Measurements from ENCODE around the gene MBNL1. TPM values are rescaled to one million over a fixed set of nuclear protein-coding genes. Genes with fewer than 3 reads are reported as not detected.

Gene MBNL1
- total RNA-seq, 1 donor from 2014 or later = 69.4 TPM

DNA sequence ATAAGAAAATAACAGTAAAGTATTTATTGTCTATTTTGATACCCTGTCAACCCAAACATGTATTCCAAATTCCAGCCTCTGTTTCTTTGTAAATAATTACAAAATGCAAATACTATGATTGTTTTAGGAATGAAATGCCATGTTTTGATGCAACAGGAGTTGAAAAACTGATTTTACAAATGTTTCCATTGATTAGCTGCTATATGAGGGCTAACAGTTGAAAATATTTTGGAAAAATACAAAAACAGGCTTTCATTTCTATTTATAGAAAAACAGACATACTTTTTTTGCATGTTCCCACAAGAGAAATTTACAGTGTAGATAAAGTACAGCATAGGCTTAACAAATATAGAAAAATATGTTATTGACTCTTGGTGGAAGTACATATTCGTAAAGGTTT lies 20.0 kb downstream of the MBNL1 start:
- H3K27me3 Mint-ChIP-seq = no peaks in the 10 kb centered on the region
- DNase-seq (ENCODE audit: extremely low spot score, unreplicated experiment) = no peak
- H3K4me3 Mint-ChIP-seq = no peak overlapping the region
- H3K9me3 Mint-ChIP-seq = no peaks in the 10 kb centered on the region
- TF ChIP-seq, protein P1, sequence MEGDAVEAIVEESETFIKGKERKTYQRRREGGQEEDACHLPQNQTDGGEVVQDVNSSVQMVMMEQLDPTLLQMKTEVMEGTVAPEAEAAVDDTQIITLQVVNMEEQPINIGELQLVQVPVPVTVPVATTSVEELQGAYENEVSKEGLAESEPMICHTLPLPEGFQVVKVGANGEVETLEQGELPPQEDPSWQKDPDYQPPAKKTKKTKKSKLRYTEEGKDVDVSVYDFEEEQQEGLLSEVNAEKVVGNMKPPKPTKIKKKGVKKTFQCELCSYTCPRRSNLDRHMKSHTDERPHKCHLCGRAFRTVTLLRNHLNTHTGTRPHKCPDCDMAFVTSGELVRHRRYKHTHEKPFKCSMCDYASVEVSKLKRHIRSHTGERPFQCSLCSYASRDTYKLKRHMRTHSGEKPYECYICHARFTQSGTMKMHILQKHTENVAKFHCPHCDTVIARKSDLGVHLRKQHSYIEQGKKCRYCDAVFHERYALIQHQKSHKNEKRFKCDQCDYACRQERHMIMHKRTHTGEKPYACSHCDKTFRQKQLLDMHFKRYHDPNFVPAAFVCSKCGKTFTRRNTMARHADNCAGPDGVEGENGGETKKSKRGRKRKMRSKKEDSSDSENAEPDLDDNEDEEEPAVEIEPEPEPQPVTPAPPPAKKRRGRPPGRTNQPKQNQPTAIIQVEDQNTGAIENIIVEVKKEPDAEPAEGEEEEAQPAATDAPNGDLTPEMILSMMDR (conservative IDR thresholded peaks at IDR 0.05) = no peak
- no peak overlapping the region for H3K27ac Mint-ChIP-seq
- peaks cover 20% of the 10 kb centered on the region for H3K4me1 Mint-ChIP-seq (ENCODE audit: unreplicated experiment)
- H3K36me3 Mint-ChIP-seq = peaks cover 4% of the 10 kb centered on the region

DNA sequence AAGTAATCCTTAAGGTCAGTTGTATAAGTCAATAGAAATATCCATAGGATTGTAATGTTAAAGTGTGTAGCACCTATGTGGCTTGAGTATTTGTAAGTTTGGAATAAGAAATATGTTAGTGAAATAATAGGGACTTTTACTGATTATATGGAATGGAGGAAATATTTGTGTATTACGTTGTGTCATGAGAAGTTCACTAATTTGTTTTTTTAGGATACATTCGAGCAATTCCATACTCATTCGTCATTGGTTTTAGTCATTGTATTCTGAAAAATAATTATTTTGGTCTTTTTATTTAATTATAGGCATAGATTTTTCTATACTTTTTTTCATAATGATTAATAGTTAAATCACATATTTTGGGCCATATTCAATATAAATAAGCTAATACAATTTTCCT lies 21.0 kb downstream of the MBNL1 start:
- Mint-ChIP-seq H3K27me3 (no peaks in the 10 kb centered on the region), H3K27ac (no peak overlapping the region), H3K4me3 (no peak overlapping the region), H3K4me1 (ENCODE audit: unreplicated experiment) (peaks cover 18% of the 10 kb centered on the region), H3K36me3 (peaks cover 4% of the 10 kb centered on the region), H3K9me3 (no peaks in the 10 kb centered on the region)
- TF ChIP-seq, protein P1 (conservative IDR thresholded peaks at IDR 0.05) = no peak
- no peak for DNase-seq (ENCODE audit: extremely low spot score, unreplicated experiment)

DNA sequence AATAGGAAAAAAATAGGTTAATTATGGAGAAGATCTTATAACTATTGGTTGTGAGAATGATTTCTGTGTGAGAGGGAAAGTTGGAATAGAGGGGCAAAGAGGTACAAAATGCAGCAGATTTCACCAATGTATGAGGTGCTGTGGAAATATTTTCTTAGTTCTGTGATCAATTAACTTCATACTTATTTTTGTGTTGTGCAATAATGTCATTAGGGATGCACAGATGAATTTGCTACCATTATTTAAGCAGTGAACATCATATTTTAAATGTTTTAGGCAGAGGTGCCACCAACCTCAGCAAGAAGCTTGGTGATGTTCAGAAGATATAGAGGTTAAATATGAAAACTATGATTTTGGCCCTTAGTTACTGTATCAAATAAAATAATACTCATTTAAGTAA lies 21.6 kb downstream of the MBNL1 start:
- no peak overlapping the region for H3K27ac Mint-ChIP-seq
- TF ChIP-seq, protein P1 (conservative IDR thresholded peaks at IDR 0.05) = no peak
- peaks cover 15% of the 10 kb centered on the region for H3K4me1 Mint-ChIP-seq (ENCODE audit: unreplicated experiment)
- DNase-seq (ENCODE audit: extremely low spot score, unreplicated experiment) = no peak
- H3K36me3 Mint-ChIP-seq = no peaks in the 10 kb centered on the region
- H3K9me3 Mint-ChIP-seq = no peaks in the 10 kb centered on the region
- no peak overlapping the region for H3K4me3 Mint-ChIP-seq
- no peaks in the 10 kb centered on the region for H3K27me3 Mint-ChIP-seq

DNA sequence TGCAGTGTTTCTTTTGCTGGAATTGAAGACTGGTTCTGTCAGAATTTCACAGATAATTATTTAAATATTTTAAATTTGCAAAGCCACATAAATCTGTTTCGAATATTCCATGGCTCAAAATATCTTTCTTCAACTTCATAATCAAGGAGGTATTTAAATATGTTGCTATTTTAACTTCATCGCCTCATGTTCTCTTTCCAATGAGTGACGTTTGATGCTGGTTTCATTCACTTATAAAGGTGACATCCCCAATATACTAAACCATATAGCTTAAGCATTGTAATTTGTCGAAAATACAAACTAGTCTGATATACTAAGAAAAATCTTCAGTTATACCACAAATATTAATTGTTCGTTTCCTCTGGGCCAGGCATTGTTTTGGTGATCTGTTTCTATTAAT lies 22.5 kb downstream of the MBNL1 start:
- Mint-ChIP-seq H3K36me3 (no peaks in the 10 kb centered on the region), H3K9me3 (no peaks in the 10 kb centered on the region), H3K27me3 (no peaks in the 10 kb centered on the region), H3K4me1 (ENCODE audit: unreplicated experiment) (peaks cover 23% of the 10 kb centered on the region), H3K27ac (no peak overlapping the region), H3K4me3 (no peak overlapping the region)
- DNase-seq (ENCODE audit: extremely low spot score, unreplicated experiment) = no peak
- TF ChIP-seq, protein P1 (conservative IDR thresholded peaks at IDR 0.05) = no peak

DNA sequence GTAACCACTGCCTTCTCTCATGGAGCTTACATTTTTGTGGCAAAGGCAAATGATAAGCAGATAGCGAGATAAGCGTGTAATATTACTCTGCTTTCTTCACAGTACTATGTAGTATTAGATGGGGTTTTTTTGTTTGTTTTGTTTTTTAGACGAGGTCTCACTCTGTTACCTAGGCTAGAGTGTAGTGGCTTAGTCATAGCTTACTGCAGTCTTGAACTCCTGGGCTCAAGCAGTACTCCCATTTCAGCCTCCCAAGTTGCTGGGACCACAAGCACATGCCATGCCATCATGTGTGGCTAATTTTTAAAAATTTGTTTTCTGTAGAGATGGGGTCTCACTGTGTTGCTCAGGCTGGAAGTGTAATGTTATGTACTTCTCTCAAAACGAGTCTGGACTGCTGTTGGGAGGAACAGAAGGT lies 22.9 kb downstream of the MBNL1 start:
- no peaks in the 10 kb centered on the region for H3K9me3 Mint-ChIP-seq

More for the DNA sequence above, 22.9 kb downstream of the MBNL1 start:
- no peak overlapping the region for H3K27ac Mint-ChIP-seq
- no peak for DNase-seq (ENCODE audit: extremely low spot score, unreplicated experiment)
- peaks cover under 1% of the 10 kb centered on the region for H3K36me3 Mint-ChIP-seq
- peaks cover 28% of the 10 kb centered on the region for H3K4me1 Mint-ChIP-seq (ENCODE audit: unreplicated experiment)
- TF ChIP-seq, protein P1 (conservative IDR thresholded peaks at IDR 0.05) = no peak
- no peak overlapping the region for H3K4me3 Mint-ChIP-seq
- no peaks in the 10 kb centered on the region for H3K27me3 Mint-ChIP-seq

Data from type B pancreatic cell (in vitro differentiated cells).